Measurements from ENCODE around the gene YLPM1. TPM values are rescaled to one million over a fixed set of nuclear protein-coding genes. Genes with fewer than 3 reads are reported as not detected.

Gene YLPM1
- total and polyA plus RNA-seq, 11 donors: 15.0 to 48.1 (median 25.5) TPM

- no peak for DNase-seq
- Histone ChIP-seq H3K4me3 (no peak overlapping the region), H3K9me3 (no peaks in the 10 kb centered on the region), H3K27ac (no peak overlapping the region), H3K27me3 (no peaks in the 10 kb centered on the region), H3K4me1 (no peaks in the 10 kb centered on the region), H3K36me3 (peaks cover 0 to 77% (median 72%) of the 10 kb centered on the region in 9 donors)
- intact Hi-C loops (cut with DNase I): no loop called here
- ATAC-seq: no peak
- 94 to 98% (median 96%) methylated on average over 3 of the region's 3 CpGs for WGBS, 4 donors
- TF ChIP-seq CTCF (IDR thresholded peaks at IDR 0.05) (no peak), POLR2A (IDR thresholded peaks at IDR 0.05) (no peak)
Measured at GRCh38 chr14:74723134-74723533, 40.0 kb upstream of the YLPM1 start.

- H3K27me3 ChIP-seq: no peaks in the 10 kb centered on the region
- ATAC-seq: no peak
- DNase-seq: no peak
- no peak for TF ChIP-seq CTCF (IDR thresholded peaks at IDR 0.05)
- TF ChIP-seq POLR2A (IDR thresholded peaks at IDR 0.05): no peak
- intact Hi-C loops (cut with DNase I): no loop called here
- 91 to 94% (median 93%) methylated on average over 2 of the region's 2 CpGs for WGBS, 4 donors
- no peak overlapping the region for H3K4me3 ChIP-seq
- no peaks in the 10 kb centered on the region for H3K9me3 ChIP-seq
- no peaks in the 10 kb centered on the region for H3K4me1 ChIP-seq
- H3K27ac ChIP-seq: no peak overlapping the region
- peaks cover 0 to 71% (median 63%) of the 10 kb centered on the region in 9 donors for H3K36me3 ChIP-seq
Measured at GRCh38 chr14:74732387-74732786, 30.7 kb upstream of the YLPM1 start.

- WGBS, 4 donors: 88 to 93% (median 91%) methylated on average over 3 of the region's 3 CpGs
- no peaks in the 10 kb centered on the region for H3K4me1 ChIP-seq
- TF ChIP-seq POLR2A (IDR thresholded peaks at IDR 0.05) (no peak), CTCF (IDR thresholded peaks at IDR 0.05) (no peak)
- DNase-seq (no peak), ATAC-seq (no peak)
- peaks cover 0 to 76% (median 69%) of the 10 kb centered on the region in 9 donors for H3K36me3 ChIP-seq
- intact Hi-C loops (cut with DNase I): no loop called here
- no peak overlapping the region for H3K27ac ChIP-seq
- H3K4me3 ChIP-seq: no peak overlapping the region
- H3K27me3 ChIP-seq: no peaks in the 10 kb centered on the region
- H3K9me3 ChIP-seq: no peaks in the 10 kb centered on the region
Measured at GRCh38 chr14:74733221-74733620, 29.9 kb upstream of the YLPM1 start.

GRCh38 chr14:74735125-74735524, 28.0 kb upstream of the YLPM1 start:
- WGBS, 4 donors: 94 to 98% (median 95%) methylated on average over 4 of the region's 4 CpGs
- H3K36me3 ChIP-seq: peaks cover 0 to 87% (median 83%) of the 10 kb centered on the region in 9 donors
- DNase-seq: no peak
- no peak overlapping the region for H3K27ac ChIP-seq
- no peak overlapping the region for H3K4me3 ChIP-seq
- H3K27me3 ChIP-seq: no peaks in the 10 kb centered on the region
- TF ChIP-seq POLR2A (IDR thresholded peaks at IDR 0.05): no peak
- no peak for TF ChIP-seq CTCF (IDR thresholded peaks at IDR 0.05)
- intact Hi-C loops (cut with DNase I): no loop called here
- no peaks in the 10 kb centered on the region for H3K9me3 ChIP-seq
- ATAC-seq: no peak
- H3K4me1 ChIP-seq: no peaks in the 10 kb centered on the region
